ENCODE results near the gene CSTPP1.

Gene CSTPP1

GRCh38 chr11:47165253-47165840 lies 228.8 kb downstream of the CSTPP1 start:
- DNase-seq, result no peak

DNA sequence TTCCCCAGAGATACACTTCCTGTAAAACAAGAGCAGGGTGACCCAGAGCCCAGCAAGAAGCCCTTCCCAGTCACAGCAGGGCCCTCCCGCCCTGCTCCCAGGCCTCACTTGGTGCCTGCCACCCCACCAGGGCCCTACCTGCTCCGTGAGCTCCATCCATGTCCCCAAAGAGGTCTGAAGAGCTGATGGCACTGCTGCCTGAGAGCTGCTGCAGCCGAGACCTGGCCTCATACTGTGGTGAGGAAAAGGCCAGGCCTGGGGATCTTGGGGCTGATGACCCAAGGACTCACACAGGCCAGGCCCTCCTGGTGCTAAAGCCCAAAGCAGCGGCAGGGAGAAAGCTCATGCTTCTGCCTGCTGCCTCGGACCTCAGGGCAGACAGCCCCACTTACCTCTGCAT lies 229.8 kb downstream of the CSTPP1 start:
- no peak for DNase-seq

GRCh38 chr11:47171061-47171838 lies 234.7 kb downstream of the CSTPP1 start:
- DNase-seq, result no peak

GRCh38 chr11:47171856-47172255 lies 235.3 kb downstream of the CSTPP1 start:
- DNase-seq, result no peak

DNA sequence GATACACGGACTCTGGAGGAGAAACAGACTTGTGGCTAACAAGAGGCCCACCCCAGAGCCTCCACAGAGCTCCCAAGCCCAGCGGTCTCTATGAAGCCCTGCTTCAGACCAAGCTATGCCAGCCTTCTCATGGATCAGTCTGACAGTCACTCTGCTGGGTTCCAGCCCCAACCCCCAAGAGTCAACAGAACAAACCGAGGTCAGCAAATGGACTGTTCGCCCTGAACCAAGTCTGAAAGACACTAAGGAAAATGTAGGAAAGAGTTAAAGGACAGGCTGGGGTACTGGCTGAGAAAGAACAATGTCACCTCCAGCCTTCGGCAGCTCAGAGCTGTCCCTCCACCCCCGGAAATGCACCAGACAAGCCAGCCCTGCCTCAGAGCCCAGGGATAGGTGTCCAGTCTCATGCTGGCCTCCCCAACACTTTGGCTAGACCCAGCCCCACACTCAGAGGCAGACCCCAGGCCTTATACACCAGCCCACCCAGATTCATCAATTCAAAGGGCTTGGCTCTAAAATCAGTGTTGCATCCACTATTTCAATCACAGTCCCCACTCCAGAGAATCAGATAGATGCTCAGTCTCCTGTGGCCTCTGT lies 236.3 kb downstream of the CSTPP1 start:
- no peak for DNase-seq

DNA sequence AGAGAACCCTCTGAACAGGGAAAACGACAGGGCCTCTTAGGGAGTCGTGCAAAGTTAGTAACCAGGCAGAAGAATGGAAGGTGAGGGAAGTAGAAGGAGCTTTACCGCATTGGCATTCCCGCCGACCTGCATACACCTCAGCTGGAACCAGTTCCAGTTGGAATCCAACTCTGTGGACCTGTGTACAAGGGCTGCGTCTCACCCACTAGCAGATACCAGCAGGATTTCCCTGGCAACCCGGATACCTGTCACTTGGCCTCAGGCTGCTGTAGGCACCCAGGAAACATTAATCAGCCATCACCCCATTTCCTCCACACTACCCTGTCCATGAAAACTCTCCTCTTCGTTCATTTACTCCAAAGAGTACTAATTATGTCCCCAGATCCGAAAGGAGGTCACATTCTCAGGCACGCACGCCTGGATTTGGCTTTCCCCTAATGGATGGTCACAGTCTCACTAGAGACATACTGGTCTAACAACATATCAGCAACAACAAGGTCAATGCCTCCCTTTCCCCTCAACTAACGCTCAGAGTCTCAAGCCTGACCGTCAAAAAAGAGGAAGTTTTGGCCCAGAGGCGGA lies 239.3 kb downstream of the CSTPP1 start:
- no peak for DNase-seq

DNA sequence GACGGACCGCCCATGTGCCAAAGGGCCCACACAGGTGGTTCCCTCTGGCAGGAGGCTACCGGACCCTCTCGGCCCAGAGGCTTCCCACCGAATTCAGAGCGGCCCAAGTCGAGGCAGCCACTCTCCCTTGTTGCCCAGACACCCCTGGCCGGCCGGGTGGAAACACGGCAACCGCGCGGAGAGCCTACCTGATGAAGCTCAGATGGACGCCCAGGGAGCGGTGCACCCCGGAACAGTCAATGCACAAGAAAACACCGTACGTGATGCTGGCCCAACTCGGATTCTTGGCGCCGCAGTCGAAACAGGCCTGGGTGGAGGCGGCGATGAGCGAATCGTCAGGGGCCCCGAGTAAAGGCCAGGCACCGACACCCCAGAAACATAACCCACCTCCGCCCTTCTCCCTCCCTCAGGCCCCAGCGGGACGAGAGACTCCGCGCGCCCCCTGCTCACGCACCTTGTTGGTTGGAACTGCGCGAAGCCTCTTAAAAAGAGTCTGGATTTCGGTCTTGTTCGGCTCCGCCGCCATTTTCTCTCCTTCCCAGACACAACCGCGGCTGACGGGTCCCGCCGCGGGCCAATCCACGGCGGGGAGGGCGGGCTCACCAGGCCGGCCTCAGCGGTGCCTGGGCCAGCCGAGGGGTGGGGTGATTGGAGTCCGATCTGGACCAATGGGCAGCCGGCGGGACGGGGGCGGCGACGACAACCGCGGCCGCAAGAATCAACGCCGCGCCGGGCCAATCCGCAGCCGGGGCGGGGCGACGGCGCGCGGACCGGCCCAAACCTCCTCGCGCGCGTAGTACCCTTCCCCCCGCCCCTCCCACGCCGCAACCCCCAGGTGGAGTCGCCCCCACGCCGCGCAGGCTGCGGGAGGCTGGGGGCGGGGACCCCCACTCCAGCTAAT lies 240.0 kb downstream of the CSTPP1 start, which contains the start of gene ARFGAP2:
Gene ARFGAP2 (minus strand): TSS at position 552 of the 901 bp plus-strand sequence. CDS start 26 bp downstream, at position 526.
- peak; percentile 98 for DNase-seq

DNA sequence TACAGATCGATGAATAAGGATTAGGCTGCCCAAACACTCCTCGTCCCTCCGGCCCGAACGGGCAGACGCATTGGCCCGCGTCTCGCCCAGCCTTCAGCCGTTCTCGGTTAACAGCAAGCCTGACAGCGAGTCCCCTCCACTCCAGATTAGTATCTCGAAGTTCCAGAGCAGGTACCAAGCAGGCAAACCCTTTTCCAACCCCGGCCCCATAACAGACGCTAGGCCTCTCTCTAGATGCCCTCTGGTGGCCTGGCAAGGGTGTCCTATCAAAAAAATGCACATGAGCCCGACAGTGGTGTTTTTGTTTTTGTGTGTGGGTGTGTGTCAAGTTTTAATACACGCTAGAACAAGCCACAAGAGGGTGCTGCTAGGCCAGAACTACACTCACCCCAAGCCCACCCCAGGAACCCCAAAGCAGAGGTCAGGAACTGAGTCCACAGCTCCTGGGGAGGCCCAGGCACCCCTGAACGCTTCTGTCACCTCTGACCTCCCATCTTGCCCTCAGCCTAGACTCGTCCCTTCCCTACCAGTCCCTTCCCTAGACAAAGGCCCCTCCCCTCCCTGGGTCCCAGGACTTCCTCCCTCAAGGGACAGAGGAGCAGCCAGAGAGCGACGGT lies 240.8 kb downstream of the CSTPP1 start:
- peak; percentile 92 for DNase-seq

DNA sequence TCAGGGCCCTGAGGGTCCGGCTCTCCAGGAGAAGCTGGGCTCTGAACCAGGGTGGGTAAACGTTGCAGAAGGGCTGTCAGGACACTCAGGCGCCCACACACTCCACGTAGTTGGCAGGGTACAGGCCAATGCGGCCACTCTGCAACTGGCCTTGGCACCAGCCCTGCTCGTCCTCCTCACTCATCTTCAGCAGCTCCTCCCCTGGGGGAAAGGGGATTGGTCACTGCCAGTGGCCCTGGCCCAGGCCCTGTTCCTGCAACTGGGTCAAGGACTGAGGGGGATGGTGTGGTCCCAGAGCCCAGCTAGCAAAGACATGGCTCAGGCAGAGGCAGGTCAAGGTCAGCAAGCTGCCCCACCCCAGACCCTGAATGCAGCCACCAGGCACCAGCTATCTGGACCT lies 241.3 kb downstream of the CSTPP1 start:
- DNase-seq, result no peak

- DNase-seq, result no peak
Measured at GRCh38 chr11:47178316-47178715, 241.8 kb downstream of the CSTPP1 start.

DNA sequence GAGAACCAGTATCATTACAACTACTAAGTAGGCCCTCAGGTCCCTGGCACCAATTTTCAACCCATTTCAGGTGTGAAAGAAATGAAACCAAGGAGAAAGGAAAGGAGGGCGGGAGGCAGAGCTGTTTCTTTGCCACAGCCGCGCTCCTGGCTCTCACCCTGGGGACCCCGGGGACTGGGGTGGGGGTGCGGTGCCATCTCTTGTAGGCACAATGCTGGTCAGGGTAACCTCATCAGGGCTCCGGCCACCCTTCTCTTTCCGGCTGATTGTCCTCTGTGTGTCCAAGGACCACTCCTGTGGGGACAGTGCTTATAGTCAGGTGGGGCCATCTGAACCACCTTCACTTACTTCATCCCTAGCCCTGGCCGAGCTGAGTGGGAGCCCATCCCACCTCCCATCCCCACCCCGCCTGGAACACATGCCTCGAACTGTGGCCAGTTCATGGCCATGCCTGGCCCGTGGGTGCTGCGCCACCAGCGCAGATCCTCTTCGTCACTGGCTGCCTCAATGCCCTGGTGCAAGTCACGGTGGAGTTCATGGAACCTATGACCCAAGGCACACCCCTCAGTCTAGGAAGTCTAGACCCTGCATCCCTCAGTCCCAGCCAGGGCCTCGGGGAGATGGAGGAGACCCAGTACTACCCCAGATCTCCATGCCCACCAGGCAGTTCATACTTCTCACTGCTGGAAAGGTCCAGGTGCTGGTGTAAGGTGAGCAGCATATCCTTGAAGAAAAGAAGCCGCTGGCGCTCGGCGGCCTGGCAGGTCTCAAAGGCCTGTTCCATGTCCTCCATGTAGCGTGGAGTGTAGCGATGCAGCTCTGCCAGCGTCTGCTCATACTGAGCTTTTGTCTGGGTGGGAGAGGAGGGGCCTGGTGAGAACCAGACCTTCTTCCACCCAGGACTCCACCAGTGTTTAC lies 242.4 kb downstream of the CSTPP1 start:
- DNase-seq, result no peak

- DNase-seq, result peak; percentile 71
Measured at GRCh38 chr11:47179655-47179991, 243.1 kb downstream of the CSTPP1 start.

- no peak for DNase-seq
Measured at GRCh38 chr11:47180006-47180787, 243.6 kb downstream of the CSTPP1 start.

DNA sequence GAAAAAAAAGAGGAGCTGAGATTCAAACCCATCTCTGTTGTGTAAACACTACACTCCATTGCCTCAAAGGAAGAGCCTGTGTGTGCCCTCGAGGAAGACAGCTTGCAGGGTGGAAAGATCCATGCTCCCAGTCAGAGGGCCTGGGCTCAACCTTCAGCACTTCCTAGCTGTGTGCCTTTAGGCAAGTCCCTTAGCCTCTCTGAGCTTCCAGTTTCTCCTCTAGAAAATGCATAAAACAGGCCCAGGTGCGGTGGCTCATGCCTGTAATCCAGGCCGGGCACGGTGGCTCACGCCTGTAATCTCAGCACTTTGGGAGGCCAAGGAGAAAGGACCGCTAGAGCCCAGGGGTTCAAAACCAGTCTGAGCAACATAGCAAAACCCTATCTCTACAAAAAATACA lies 244.7 kb downstream of the CSTPP1 start:
- DNase-seq, result no peak

DNA sequence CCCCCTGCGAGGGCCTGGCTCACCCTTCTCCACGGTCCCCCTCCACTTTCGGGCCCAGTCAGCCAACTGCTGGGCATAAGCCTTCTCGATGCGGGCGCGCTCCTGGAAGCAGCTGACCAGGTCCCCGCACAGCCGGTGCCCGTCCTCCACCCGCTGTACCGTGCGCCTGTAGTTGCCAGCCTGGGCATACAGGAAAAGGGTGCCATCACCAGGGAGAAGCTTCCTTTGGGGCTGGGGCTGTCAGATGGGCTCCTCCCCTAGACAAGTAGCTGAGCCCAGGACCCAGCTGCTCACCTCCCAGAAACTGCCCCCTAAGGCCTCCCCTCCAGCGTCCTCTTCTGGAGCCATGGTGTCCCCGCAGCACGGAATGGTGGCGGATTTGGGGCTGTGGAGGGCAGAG lies 245.8 kb downstream of the CSTPP1 start:
- no peak for DNase-seq

DNA sequence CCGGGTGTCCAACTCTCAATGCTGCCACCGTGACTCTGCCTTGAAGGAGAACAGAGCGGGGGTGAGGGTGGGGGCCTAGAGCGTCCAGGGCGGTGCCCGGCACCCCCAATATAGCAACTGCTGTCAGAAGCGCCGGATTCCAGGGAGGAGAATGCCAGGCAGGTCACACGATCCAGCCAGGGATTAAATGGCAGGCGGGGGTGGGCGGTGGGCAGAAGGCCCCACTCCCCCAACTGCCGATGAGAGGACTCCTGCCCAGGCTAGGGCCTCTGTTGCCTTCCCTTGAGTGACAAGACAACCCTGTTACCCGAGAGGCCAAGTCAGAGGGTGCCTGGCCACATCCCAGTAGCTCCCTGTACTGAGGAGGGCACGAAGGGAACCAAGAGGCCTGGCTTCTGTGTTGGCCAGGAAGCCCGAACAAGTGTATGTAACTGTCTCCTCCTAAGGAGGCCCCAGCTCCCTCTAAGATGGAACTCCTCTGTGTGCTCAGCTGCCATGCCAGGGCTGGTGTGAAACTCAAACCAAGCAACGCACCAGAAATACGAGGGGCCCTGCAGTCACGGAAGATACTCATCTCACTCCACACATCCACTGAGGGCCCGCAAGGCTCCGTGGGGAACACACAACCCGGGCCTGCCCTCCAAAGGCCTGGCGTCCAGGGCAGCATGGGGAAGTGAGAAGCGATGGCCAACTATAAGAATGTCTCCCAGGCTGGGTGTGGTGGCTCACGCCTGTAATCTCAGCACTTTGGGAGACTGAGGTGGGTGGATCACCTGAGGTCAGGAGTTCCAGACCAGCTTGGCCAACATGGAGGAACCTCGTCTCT lies 246.7 kb downstream of the CSTPP1 start:
- DNase-seq, result no peak

DNA sequence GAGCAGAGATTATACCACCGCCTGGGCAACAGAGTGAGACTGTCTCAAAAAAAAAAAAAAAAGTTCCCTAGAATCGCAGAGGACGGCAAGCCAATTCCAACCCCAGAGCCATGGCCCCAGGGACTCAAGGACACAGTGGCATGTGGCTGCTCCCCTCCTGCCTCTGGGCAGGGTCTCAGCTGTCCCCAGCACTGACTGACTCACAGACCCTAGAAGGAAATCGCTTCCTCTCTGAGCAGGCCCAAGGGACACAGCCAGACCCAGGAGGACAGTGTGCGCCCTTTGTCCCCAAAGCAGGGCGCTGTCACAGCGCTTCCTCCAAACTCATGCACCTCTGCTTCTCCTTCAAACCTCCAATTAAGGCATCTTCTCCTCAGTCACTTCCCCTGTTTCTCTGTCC lies 247.4 kb downstream of the CSTPP1 start:
- no peak for DNase-seq

- DNase-seq, result peak; percentile 41
Measured at GRCh38 chr11:47184711-47185304, 248.2 kb downstream of the CSTPP1 start.

All from eye (tissue), 1 donor.